ENCODE results near the gene MLYCD.

MLYCD gene

GRCh38 chr16:83887080-83887479 is 11.8 kb upstream of the MLYCD start:
- no peak overlapping the region for H3K9ac ChIP-seq (ENCODE audit: low read length)
- H3K27me3 ChIP-seq (ENCODE audit: insufficient read depth, low read length), result no peaks in the 10 kb centered on the region; the same call in 1 of the 2 replicates
- no peaks in the 10 kb centered on the region for H4K20me1 ChIP-seq (ENCODE audit: insufficient read depth, low read length)
- no peak overlapping the region for H3K4me3 ChIP-seq (ENCODE audit: low read depth, low read length, poor library complexity, severe bottlenecking)
- H3K79me2 ChIP-seq (ENCODE audit: insufficient read depth, low read length), result no peaks in the 10 kb centered on the region
- H3K27ac ChIP-seq (ENCODE audit: low read depth, low read length, poor library complexity, severe bottlenecking), result no peak overlapping the region
- TF ChIP-seq EZH2 (IDR thresholded peaks at IDR 0.05; ENCODE audit: borderline replicate concordance, low read length) (no peak), CTCF (IDR thresholded peaks at IDR 0.05; ENCODE audit: low read length) (peak; percentile 71)
- H3K9me3 ChIP-seq (ENCODE audit: low read length), result no peaks in the 10 kb centered on the region
- H3K4me2 ChIP-seq (ENCODE audit: low read length), result no peak overlapping the region
- no peaks in the 10 kb centered on the region for H3K9me2 ChIP-seq (ENCODE audit: low read depth, low read length)
- H3F3A ChIP-seq (ENCODE audit: insufficient read depth, low read length), result no peaks in the 10 kb centered on the region
- no peak overlapping the region for H2AFZ ChIP-seq (ENCODE audit: low read length)
- no peaks in the 10 kb centered on the region for H3K4me1 ChIP-seq (ENCODE audit: insufficient read depth, low read length, severe bottlenecking)
- no peaks in the 10 kb centered on the region; the same call in 1 of the 2 replicates for H3K36me3 ChIP-seq (ENCODE audit: insufficient read depth, low read length)

GRCh38 chr16:83887564-83887963 is 11.4 kb upstream of the MLYCD start:
- H3K9me2 ChIP-seq (ENCODE audit: low read depth, low read length), result no peaks in the 10 kb centered on the region
- H2AFZ ChIP-seq (ENCODE audit: low read length), result no peak overlapping the region
- no peak overlapping the region for H3K4me2 ChIP-seq (ENCODE audit: low read length)
- H3K9me3 ChIP-seq (ENCODE audit: low read length), result no peaks in the 10 kb centered on the region
- no peak overlapping the region for H3K27ac ChIP-seq (ENCODE audit: low read depth, low read length, poor library complexity, severe bottlenecking)
- no peak overlapping the region for H3K9ac ChIP-seq (ENCODE audit: low read length)
- H3K4me3 ChIP-seq (ENCODE audit: low read depth, low read length, poor library complexity, severe bottlenecking), result no peak overlapping the region
- H3K27me3 ChIP-seq (ENCODE audit: insufficient read depth, low read length), result no peaks in the 10 kb centered on the region; the same call in 1 of the 2 replicates
- H4K20me1 ChIP-seq (ENCODE audit: insufficient read depth, low read length), result no peaks in the 10 kb centered on the region
- H3K36me3 ChIP-seq (ENCODE audit: insufficient read depth, low read length), result no peaks in the 10 kb centered on the region; the same call in 1 of the 2 replicates
- H3K4me1 ChIP-seq (ENCODE audit: insufficient read depth, low read length, severe bottlenecking), result no peaks in the 10 kb centered on the region
- no peaks in the 10 kb centered on the region for H3K79me2 ChIP-seq (ENCODE audit: insufficient read depth, low read length)
- no peaks in the 10 kb centered on the region for H3F3A ChIP-seq (ENCODE audit: insufficient read depth, low read length)
- TF ChIP-seq EZH2 (IDR thresholded peaks at IDR 0.05; ENCODE audit: borderline replicate concordance, low read length), result no peak
- TF ChIP-seq CTCF (IDR thresholded peaks at IDR 0.05; ENCODE audit: low read length), result no peak

GRCh38 chr16:83888672-83889044 is 10.3 kb upstream of the MLYCD start:
- Histone ChIP-seq H3K27me3 (ENCODE audit: insufficient read depth, low read length) (no peaks in the 10 kb centered on the region; the same call in 1 of the 2 replicates), H3F3A (ENCODE audit: insufficient read depth, low read length) (no peaks in the 10 kb centered on the region), H3K9ac (ENCODE audit: low read length) (no peak overlapping the region), H2AFZ (ENCODE audit: low read length) (no peak overlapping the region), H3K27ac (ENCODE audit: low read depth, low read length, poor library complexity, severe bottlenecking) (no peak overlapping the region), H3K79me2 (ENCODE audit: insufficient read depth, low read length) (no peaks in the 10 kb centered on the region), H3K36me3 (ENCODE audit: insufficient read depth, low read length) (no peaks in the 10 kb centered on the region; the same call in 1 of the 2 replicates), H3K4me3 (ENCODE audit: low read depth, low read length, poor library complexity, severe bottlenecking) (no peak overlapping the region), H3K4me1 (ENCODE audit: insufficient read depth, low read length, severe bottlenecking) (no peaks in the 10 kb centered on the region), H4K20me1 (ENCODE audit: insufficient read depth, low read length) (no peaks in the 10 kb centered on the region), H3K9me2 (ENCODE audit: low read depth, low read length) (no peaks in the 10 kb centered on the region), H3K9me3 (ENCODE audit: low read length) (no peaks in the 10 kb centered on the region), H3K4me2 (ENCODE audit: low read length) (no peak overlapping the region)
- no peak for TF ChIP-seq CTCF (IDR thresholded peaks at IDR 0.05; ENCODE audit: low read length)
- no peak for TF ChIP-seq EZH2 (IDR thresholded peaks at IDR 0.05; ENCODE audit: borderline replicate concordance, low read length)
